GM10248 (cell line): ENCODE data around the gene SLC5A3.

Source experiments
- CTCF ChIA-PET: fragments of 300-600 bp; sonication (Branson Sonifier 250); formaldehyde crosslinking; extraction: SDS; loops from one replicate; lab custom pipeline; 2021; ENCODE audit warnings: antibody characterized with exemption; lab: Yijun Ruan, JAX
- POLR2A ChIA-PET: fragments of 350-650 bp; sonication (Branson Sonifier 250); formaldehyde crosslinking; extraction: SDS; loops from one replicate; lab custom pipeline; 2020; ENCODE audit warnings: antibody characterized with exemption; lab: Yijun Ruan, JAX
- DNase-seq: peaks from one replicate; pipeline ENCODE4 v3.0.0; 2012; ENCODE audit errors: extremely low spot score
- CTCF ChIP-seq: IDR thresholded peaks from 2 replicates; pipeline ENCODE4 v1.5.1; 2012; ENCODE audit warnings: mild to moderate bottlenecking, low read depth; ENCODE audit errors: extremely low read depth, missing control alignments, control extremely low read depth

The SLC5A3 gene

GRCh38 chr21:34112316-34113033 lies 39.1 kb downstream of the SLC5A3 start:
- ChIA-PET POLR2A (no interaction called here), CTCF (no interaction called here)
- DNase-seq = no peak
- TF ChIP-seq CTCF = no peak

- ChIA-PET POLR2A (no interaction called here), CTCF (interaction anchor here (1.2 to 1.5 kb wide), 3 partner anchors 10 to 190 kb away, joined by 4 to 5 read pairs (median 4); no protein-coding TSS in a partner anchor)
- TF ChIP-seq CTCF = no peak
- DNase-seq = no peak
Measured at GRCh38 chr21:34113842-34114241, 40.5 kb downstream of the SLC5A3 start.

GRCh38 chr21:34115160-34115559 lies 41.8 kb downstream of the SLC5A3 start:
- ChIA-PET POLR2A (no interaction called here), CTCF (interaction anchor here (1.0 to 1.5 kb wide), 3 partner anchors 9 to 16 kb away, joined by 3 to 4 read pairs (median 4); no protein-coding TSS in a partner anchor)
- no peak for DNase-seq
- TF ChIP-seq CTCF = no peak

GRCh38 chr21:34116569-34116968 lies 43.2 kb downstream of the SLC5A3 start:
- no peak for TF ChIP-seq CTCF
- POLR2A ChIA-PET = no interaction called here
- DNase-seq = no peak
- CTCF ChIA-PET = interaction anchor here (1.0 to 1.4 kb wide), 3 partner anchors 13 to 22 kb away, joined by 3 read pairs; no protein-coding TSS in a partner anchor

- no peak for TF ChIP-seq CTCF
- POLR2A ChIA-PET = no interaction called here
- no peak for DNase-seq
- CTCF ChIA-PET = interaction anchor here (0.7 to 2.5 kb wide), 4 partner anchors 14 to 189 kb away, joined by 3 to 11 read pairs (median 4); no protein-coding TSS in a partner anchor
Measured at GRCh38 chr21:34120867-34121266, 47.5 kb downstream of the SLC5A3 start.

GRCh38 chr21:34122047-34122446 lies 48.7 kb downstream of the SLC5A3 start:
- ChIA-PET POLR2A (no interaction called here), CTCF (interaction anchor here (0.9 to 2.5 kb wide), 3 partner anchors 13 to 198 kb away, joined by 3 to 11 read pairs (median 6); no protein-coding TSS in a partner anchor)
- DNase-seq = no peak
- TF ChIP-seq CTCF = no peak
